Panc1 (cell line): ENCODE results near the gene GALNT9. TPM values are rescaled to one million over a fixed set of nuclear protein-coding genes. Genes with fewer than 3 reads are reported as not detected.

ENCODE experiments used
- ATAC-seq: fragments of 200-7000 bp; cut with Tn5 transposase; 2 replicates; pipeline ENCODE4 v1.9.1; 2020; ENCODE audit warnings: mild to moderate bottlenecking, moderate library complexity
- BruUV-seq: library from RNA; stranded (reverse); fragments of 400-500 nt; replicated peaks from 2 replicates; lab custom pipeline; 2021; lab: Mats Ljungman, UMichigan
- CTCF ChIA-PET: fragments of 300-600 bp; sonication (Branson Sonifier 250); formaldehyde crosslinking; loops from one replicate; lab custom pipeline; 2022; ENCODE audit warnings: antibody characterized with exemption; lab: Charles Lee
- POLR2A ChIA-PET: fragments of 300-600 bp; sonication (Branson Sonifier 250); formaldehyde crosslinking; loops from one replicate; lab custom pipeline; 2022; ENCODE audit warnings: antibody characterized with exemption; lab: Charles Lee
- DNase-seq: peaks from one replicate; pipeline ENCODE4 v3.0.0-alpha.2; 2010; ENCODE audit warnings: low read depth, low spot score
- H3K27ac ChIP-seq: 2 replicates; pipeline ENCODE4 v1.5.1; 2011; ENCODE audit warnings: mild to moderate bottlenecking, low read length, inconsistent platforms
- H3K27me3 ChIP-seq: fragments of 200-500 bp; sonication (Bioruptor generic); 2 replicates; pipeline ENCODE4 v1.6.0; 2014; ENCODE audit warnings: low read length, inconsistent platforms; ENCODE audit not compliant: control insufficient read depth, insufficient read depth
- H3K36me3 ChIP-seq: fragments of 200-500 bp; sonication (Bioruptor generic); 2 replicates; pipeline ENCODE4 v1.5.1; 2014; ENCODE audit warnings: inconsistent platforms, mild to moderate bottlenecking, low read length, moderate library complexity; ENCODE audit not compliant: control insufficient read depth, insufficient read depth
- H3K4me1 ChIP-seq: 2 replicates; pipeline ENCODE4 v1.5.1; 2011; ENCODE audit warnings: inconsistent platforms, mild to moderate bottlenecking, low read length, moderate library complexity; ENCODE audit not compliant: control insufficient read depth, insufficient read depth
- H3K4me3 ChIP-seq, 2 experiments: 2 replicates each; pipeline ENCODE4 v1.5.1; 2011 to 2012; ENCODE audit warnings: low read depth in 2 of 2, low read length in 2 of 2, mild to moderate bottlenecking in 2 of 2, inconsistent platforms in 1 of 2, moderate library complexity in 1 of 2
- H3K9me3 ChIP-seq: fragments of 200-500 bp; sonication (Bioruptor generic); 2 replicates; pipeline ENCODE4 v1.5.1; 2014; ENCODE audit warnings: low read depth, mild to moderate bottlenecking, inconsistent platforms, low read length, moderate library complexity; ENCODE audit not compliant: control insufficient read depth, insufficient read depth
- CTCF ChIP-seq: fragments of 450-650 bp; IDR thresholded peaks from 2 replicates; pipeline ENCODE4 v1.5.1; 2017; ENCODE audit warnings: mild to moderate bottlenecking
- POLR2AphosphoS5 ChIP-seq: IDR thresholded peaks from 2 replicates; pipeline ENCODE4 v1.6.1; 2012; ENCODE audit warnings: mild to moderate bottlenecking, low read depth, low read length, moderate library complexity
- SIN3A ChIP-seq: IDR thresholded peaks from 2 replicates; pipeline ENCODE4 v1.6.1; 2012; ENCODE audit warnings: low read depth, mild to moderate bottlenecking, low read length, moderate library complexity, borderline replicate concordance; ENCODE audit not compliant: insufficient read depth
- TCF7L2 ChIP-seq: IDR thresholded peaks from 2 replicates; pipeline ENCODE4 v1.6.1; 2011; ENCODE audit warnings: mild to moderate bottlenecking, low read depth, low read length, inconsistent platforms
- in situ Hi-C: cut with HindIII; loops from 2 replicates; pipeline ENCODE4 v1.10.0; 2016; ENCODE audit warnings: low sequenced_read_pairs, low pct_unique_long_range_greater_than_20kb
- intact Hi-C: fragments of 100-400 bp; cut with micrococcal nuclease; formaldehyde crosslinking; loops from one replicate; pipeline ENCODE4 v1.10.0; 2022; ENCODE audit not compliant: unreplicated experiment
- total RNA-seq: library from RNA; stranded (reverse); gene quantifications from one replicate; pipeline ENCODE4 v1.2.1, GENCODE V29; 2021; ENCODE audit not compliant: unreplicated experiment
- TF ChIP-seq, protein P1 (sequence below), 2 experiments: IDR thresholded peaks; 2 replicates each; pipeline ENCODE4 v1.6.1; 2011 to 2012; ENCODE audit warnings: low read depth in 2 of 2, control low read depth in 1 of 2, low read length in 1 of 2, mild to moderate bottlenecking in 1 of 2, moderate library complexity in 1 of 2; ENCODE audit not compliant: insufficient read depth in 1 of 2

GALNT9 gene
- total RNA-seq, 1 experiment from 2014 or later, result 0.33 TPM

DNA sequence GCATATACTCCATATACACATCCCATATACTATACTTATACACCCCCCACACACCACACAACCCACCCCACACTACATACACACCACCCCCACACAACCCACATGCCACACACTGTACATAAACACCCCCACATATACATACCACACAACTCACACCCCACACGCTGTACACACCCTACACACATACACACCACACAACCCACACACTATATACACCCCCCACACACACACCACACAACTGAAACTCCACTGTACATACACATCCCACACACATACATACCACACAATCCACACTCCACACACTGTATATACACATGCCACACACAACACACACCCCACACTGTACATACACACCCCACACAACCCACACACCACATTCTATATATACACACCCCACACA, 104.2 kb downstream of the GALNT9 start:
- BruUV-seq, result no TSS peak
- ChIA-PET CTCF (no interaction called here), POLR2A (no interaction called here)
- intact Hi-C loops, result no loop called here
- Histone ChIP-seq H3K27ac (no peak overlapping the region), H3K9me3 (no peaks in the 10 kb centered on the region), H3K27me3 (peaks cover 5% of the 10 kb centered on the region; the same call in 1 of the 2 replicates), H3K4me3 (no peak overlapping the region), H3K36me3 (no peaks in the 10 kb centered on the region), H3K4me1 (0 out of 2 replicates have a peak, but pooled peaks cover 2% of the 10 kb centered on the region)
- ATAC-seq, result no peak
- TF ChIP-seq POLR2AphosphoS5, result no peak
- no peak for TF ChIP-seq TCF7L2
- TF ChIP-seq, protein P1, sequence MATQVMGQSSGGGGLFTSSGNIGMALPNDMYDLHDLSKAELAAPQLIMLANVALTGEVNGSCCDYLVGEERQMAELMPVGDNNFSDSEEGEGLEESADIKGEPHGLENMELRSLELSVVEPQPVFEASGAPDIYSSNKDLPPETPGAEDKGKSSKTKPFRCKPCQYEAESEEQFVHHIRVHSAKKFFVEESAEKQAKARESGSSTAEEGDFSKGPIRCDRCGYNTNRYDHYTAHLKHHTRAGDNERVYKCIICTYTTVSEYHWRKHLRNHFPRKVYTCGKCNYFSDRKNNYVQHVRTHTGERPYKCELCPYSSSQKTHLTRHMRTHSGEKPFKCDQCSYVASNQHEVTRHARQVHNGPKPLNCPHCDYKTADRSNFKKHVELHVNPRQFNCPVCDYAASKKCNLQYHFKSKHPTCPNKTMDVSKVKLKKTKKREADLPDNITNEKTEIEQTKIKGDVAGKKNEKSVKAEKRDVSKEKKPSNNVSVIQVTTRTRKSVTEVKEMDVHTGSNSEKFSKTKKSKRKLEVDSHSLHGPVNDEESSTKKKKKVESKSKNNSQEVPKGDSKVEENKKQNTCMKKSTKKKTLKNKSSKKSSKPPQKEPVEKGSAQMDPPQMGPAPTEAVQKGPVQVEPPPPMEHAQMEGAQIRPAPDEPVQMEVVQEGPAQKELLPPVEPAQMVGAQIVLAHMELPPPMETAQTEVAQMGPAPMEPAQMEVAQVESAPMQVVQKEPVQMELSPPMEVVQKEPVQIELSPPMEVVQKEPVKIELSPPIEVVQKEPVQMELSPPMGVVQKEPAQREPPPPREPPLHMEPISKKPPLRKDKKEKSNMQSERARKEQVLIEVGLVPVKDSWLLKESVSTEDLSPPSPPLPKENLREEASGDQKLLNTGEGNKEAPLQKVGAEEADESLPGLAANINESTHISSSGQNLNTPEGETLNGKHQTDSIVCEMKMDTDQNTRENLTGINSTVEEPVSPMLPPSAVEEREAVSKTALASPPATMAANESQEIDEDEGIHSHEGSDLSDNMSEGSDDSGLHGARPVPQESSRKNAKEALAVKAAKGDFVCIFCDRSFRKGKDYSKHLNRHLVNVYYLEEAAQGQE (IDR thresholded peaks at IDR 0.05; ENCODE audit: insufficient read depth in 1 of 2, low read depth in 2 of 2, low read length in 1 of 2), result no peak
- TF ChIP-seq SIN3A, result no peak
- no peak for TF ChIP-seq CTCF
- no peak for DNase-seq
- in situ Hi-C loops, result no loop called here

GRCh38 chr12:132224484-132224883, 104.9 kb downstream of the GALNT9 start:
- H3K4me1 ChIP-seq, result 0 out of 2 replicates have a peak, but pooled peaks cover 2% of the 10 kb centered on the region
- BruUV-seq, result no TSS peak
- H3K27ac ChIP-seq, result no peak overlapping the region
- ChIA-PET POLR2A (no interaction called here), CTCF (no interaction called here)
- no peaks in the 10 kb centered on the region for H3K36me3 ChIP-seq
- DNase-seq (no peak), ATAC-seq (no peak)
- TF ChIP-seq CTCF, result no peak
- TF ChIP-seq POLR2AphosphoS5, result no peak
- TF ChIP-seq, protein P1 (IDR thresholded peaks at IDR 0.05; ENCODE audit: insufficient read depth in 1 of 2, low read depth in 2 of 2, low read length in 1 of 2), result no peak
- TF ChIP-seq TCF7L2, result no peak
- no peak for TF ChIP-seq SIN3A
- in situ Hi-C loops (no loop called here), intact Hi-C loops (no loop called here)
- no peaks in the 10 kb centered on the region for H3K9me3 ChIP-seq
- peaks cover 3% of the 10 kb centered on the region; the same call in 1 of the 2 replicates for H3K27me3 ChIP-seq
- H3K4me3 ChIP-seq, result no peak overlapping the region
